SK-N-SH (cell line): ENCODE results near the gene CFAP70. TPM values are rescaled to one million over a fixed set of nuclear protein-coding genes. Genes with fewer than 3 reads are reported as not detected.

ENCODE experiments used
- CTCF ChIA-PET: fragments of 300-600, 350-600 bp; formaldehyde crosslinking; extraction: SDS; loops from one replicate; lab custom pipeline; 2021; lab: Yijun Ruan, JAX
- POLR2A ChIA-PET: fragments of 350-600 bp; sonication (Branson Sonifier 250); formaldehyde crosslinking; extraction: SDS; loops from one replicate; lab custom pipeline; 2020; ENCODE audit warnings: antibody characterized with exemption, inconsistent platforms; lab: Yijun Ruan, JAX
- DNase-seq: peaks from one replicate; pipeline ENCODE4 v3.0.0; 2012
- H2AFZ ChIP-seq: fragments of 200-600 bp; sonication (generic); 2 replicates; pipeline ENCODE4 v1.8.1; 2016; ENCODE audit warnings: antibody characterized with exemption, mild to moderate bottlenecking, low read depth
- H3F3A ChIP-seq: fragments of 200-600 bp; sonication (generic); replicated peaks from 2 replicates; pipeline ENCODE3; 2016; ENCODE audit warnings: antibody characterized with exemption, mild to moderate bottlenecking; ENCODE audit not compliant: insufficient read depth
- H3K27ac ChIP-seq, 2 experiments: fragments of 200-500 bp in 1 of 2; fragments of 200-600 bp in 1 of 2; sonication (Bioruptor generic) in 1 of 2; sonication (generic), shearing (Covaris generic) in 1 of 2; 2 replicates each; pipeline versions ENCODE4 v1.5.1 to v1.6.1; 2014 to 2016; ENCODE audit warnings: low read depth in 2 of 2, inconsistent platforms in 1 of 2, low read length in 1 of 2, mild to moderate bottlenecking in 1 of 2, mixed read lengths in 1 of 2
- H3K27me3 ChIP-seq: fragments of 200-600 bp; sonication (generic), shearing (Covaris generic); 2 replicates; pipeline ENCODE4 v1.6.1; 2016; ENCODE audit warnings: mixed run types; ENCODE audit not compliant: insufficient read depth
- H3K36me3 ChIP-seq, 2 experiments: fragments of 200-500 bp in 1 of 2; fragments of 200-600 bp in 1 of 2; sonication (Bioruptor generic) in 1 of 2; sonication (generic) in 1 of 2; replicated peaks in 1 of 2; 2 replicates each; pipeline versions ENCODE3 to v1.5.1; 2014 to 2016; ENCODE audit warnings: low read length in 1 of 2, mild to moderate bottlenecking in 1 of 2; ENCODE audit not compliant: insufficient read depth in 2 of 2, control insufficient read depth in 1 of 2
- H3K4me1 ChIP-seq, 2 experiments: fragments of 200-500 bp in 1 of 2; fragments of 200-600 bp in 1 of 2; sonication (Bioruptor generic) in 1 of 2; sonication (generic), shearing (Covaris generic) in 1 of 2; 2 replicates each; pipeline versions ENCODE4 v1.5.1 to v1.6.1; 2014 to 2016; ENCODE audit warnings: low read depth in 1 of 2, low read length in 1 of 2, mixed run types in 1 of 2; ENCODE audit not compliant: insufficient read depth in 2 of 2, control insufficient read depth in 1 of 2
- H3K4me2 ChIP-seq: fragments of 200-600 bp; sonication (generic), shearing (Covaris generic); 2 replicates; pipeline ENCODE4 v1.6.1; 2017; ENCODE audit warnings: mixed run types
- H3K4me3 ChIP-seq, 2 experiments: fragments of 200-500 bp in 1 of 2; fragments of 200-600 bp in 1 of 2; sonication (Bioruptor generic) in 1 of 2; sonication (generic), shearing (Covaris generic) in 1 of 2; 2 replicates each; pipeline versions ENCODE4 v1.5.1 to v1.8.1; 2014 to 2016; ENCODE audit warnings: low read depth in 2 of 2, inconsistent platforms in 1 of 2, low read length in 1 of 2, mild to moderate bottlenecking in 1 of 2, mixed read lengths in 1 of 2, moderate library complexity in 1 of 2
- H3K79me2 ChIP-seq: fragments of 200-600 bp; sonication (generic); 2 replicates; pipeline ENCODE4 v1.8.1; 2017; ENCODE audit warnings: mild to moderate bottlenecking; ENCODE audit not compliant: insufficient read depth
- H3K9ac ChIP-seq: fragments of 200-600 bp; sonication (generic); 2 replicates; pipeline ENCODE4 v1.6.1; 2017; ENCODE audit warnings: mixed run types
- H3K9me2 ChIP-seq: fragments of 200-600 bp; sonication (generic); 2 replicates; pipeline ENCODE4 v1.6.1; 2017; ENCODE audit warnings: mixed run types
- H3K9me3 ChIP-seq: fragments of 200-600 bp; sonication (generic); 2 replicates; pipeline ENCODE4 v1.6.1; 2017; ENCODE audit warnings: mixed run types, mild to moderate bottlenecking, moderate library complexity
- H4K20me1 ChIP-seq: fragments of 200-600 bp; sonication (generic); 2 replicates; pipeline ENCODE4 v1.6.1; 2017; ENCODE audit warnings: mild to moderate bottlenecking, mixed run types; ENCODE audit not compliant: insufficient read depth
- EP300 ChIP-seq, 2 experiments: IDR thresholded peaks; 2 replicates each; pipeline versions ENCODE4 v1.4.0 to v1.6.1; 2012; ENCODE audit warnings: borderline replicate concordance in 1 of 2, low read depth in 1 of 2, low read length in 1 of 2
- FOXJ3 ChIP-seq: sonication (generic); formaldehyde crosslinking; IDR thresholded peaks from 2 replicates; pipeline ENCODE4 v1.5.1; 2020; ENCODE audit warnings: mild to moderate bottlenecking, missing genetic modification reagents
- GABPA ChIP-seq: IDR thresholded peaks from 2 replicates; pipeline ENCODE4 v1.4.0; 2012; ENCODE audit warnings: low read depth, mild to moderate bottlenecking
- GATA2 ChIP-seq: sonication (generic); formaldehyde crosslinking; IDR thresholded peaks from 2 replicates; pipeline ENCODE4 v1.5.0; 2020; ENCODE audit warnings: mild to moderate bottlenecking, missing genetic modification reagents
- MEF2A ChIP-seq: IDR thresholded peaks from 2 replicates; pipeline ENCODE4 v1.4.0; 2012; ENCODE audit warnings: low read depth, borderline replicate concordance
- NRF1 ChIP-seq: IDR thresholded peaks from 2 replicates; pipeline ENCODE4 v1.6.1; 2012; ENCODE audit warnings: low read depth, mild to moderate bottlenecking, low read length
- PBX3 ChIP-seq: IDR thresholded peaks from 2 replicates; pipeline ENCODE4; 2012
- POLR2AphosphoS5 ChIP-seq: IDR thresholded peaks from 2 replicates; pipeline ENCODE4 v1.6.1; 2012; ENCODE audit warnings: low read depth, low read length
- REST ChIP-seq: IDR thresholded peaks from 2 replicates; pipeline ENCODE4 v1.6.1; 2012; ENCODE audit warnings: mild to moderate bottlenecking, low read depth, low read length, moderate library complexity
- SIN3A ChIP-seq: IDR thresholded peaks from 2 replicates; pipeline ENCODE4 v1.6.1; 2012; ENCODE audit warnings: low read depth, mild to moderate bottlenecking, low read length, moderate library complexity, borderline replicate concordance
- TEAD4 ChIP-seq: IDR thresholded peaks from 2 replicates; pipeline ENCODE4 v1.4.0; 2012; ENCODE audit warnings: mild to moderate bottlenecking, borderline replicate concordance; ENCODE audit not compliant: insufficient read depth
- USF1 ChIP-seq: IDR thresholded peaks from 2 replicates; pipeline ENCODE4 v1.4.0; 2012; ENCODE audit warnings: low read depth, borderline replicate concordance
- YY1 ChIP-seq: IDR thresholded peaks from 2 replicates; pipeline ENCODE4 v1.4.0; 2012; ENCODE audit warnings: low read depth, mild to moderate bottlenecking
- WGBS: methylation state at CpG from one replicate; pipeline ENCODE4 v1.1.6; 2017; ENCODE audit warnings: low lambda C conversion rate; 5-methylcytosine and 5-hydroxymethylcytosine counted together
- polyA plus RNA-seq, 3 experiments: library from polyadenylated mRNA; depleted of rRNA; stranded (reverse); fragments of >200 nt; gene quantifications; 2 replicates each; pipeline ENCODE4 v1.2.3, GENCODE V29; 2012

The CFAP70 gene
- polyA plus RNA-seq, 1 of the 3 experiments (the other 2 are of a cell fraction), result 0.74 TPM

- no peak overlapping the region for H3K4me2 ChIP-seq
- no peak overlapping the region for H3K4me3 ChIP-seq
- no peak overlapping the region for H3K27ac ChIP-seq
- no peak overlapping the region for H2AFZ ChIP-seq
- H4K20me1 ChIP-seq, result no peaks in the 10 kb centered on the region
- H3K9me3 ChIP-seq, result no peaks in the 10 kb centered on the region
- DNase-seq, result no peak
- H3K79me2 ChIP-seq, result no peaks in the 10 kb centered on the region
- no peaks in the 10 kb centered on the region for H3K27me3 ChIP-seq
- CTCF ChIA-PET, result no interaction called here
- H3K4me1 ChIP-seq, result no peaks in the 10 kb centered on the region
- no peak overlapping the region for H3K9ac ChIP-seq
- TF ChIP-seq REST, result no peak
- TF ChIP-seq FOXJ3 (CRISPR knock-in tag), result no peak
- TF ChIP-seq SIN3A, result no peak
- TF ChIP-seq GABPA, result no peak
- TF ChIP-seq PBX3, result no peak
- TF ChIP-seq YY1, result no peak
- no peak for TF ChIP-seq EP300 (IDR thresholded peaks at IDR 0.05; ENCODE audit: borderline replicate concordance in 1 of 2, low read depth in 1 of 2, low read length in 1 of 2)
- no peak for TF ChIP-seq GATA2 (CRISPR knock-in tag)
- TF ChIP-seq POLR2AphosphoS5, result no peak
- TF ChIP-seq TEAD4, result no peak
- TF ChIP-seq USF1, result no peak
- TF ChIP-seq MEF2A, result no peak
- TF ChIP-seq NRF1, result no peak
- TF ChIP-seq, all 33 proteins: peak for 0
- 63% methylated on average over 8 of the region's 8 CpGs for WGBS
- Histone ChIP-seq H3K36me3 (no peaks in the 10 kb centered on the region), H3K9me2 (no peaks in the 10 kb centered on the region), H3F3A (no peaks in the 10 kb centered on the region)
- POLR2A ChIA-PET, result no interaction called here
Measured at GRCh38 chr10:73338801-73339368, 19.8 kb downstream of the CFAP70 start.
